GM15510 (cell line): ENCODE measurements around the gene KRTAP20-3.

ENCODE experiments used
- POLR2A ChIP-seq: IDR thresholded peaks from 3 replicates; pipeline ENCODE4 v1.6.1; 2011; ENCODE audit warnings: borderline replicate concordance; ENCODE audit not compliant: insufficient read length; ENCODE audit errors: extremely low read depth

KRTAP20-3 gene

DNA sequence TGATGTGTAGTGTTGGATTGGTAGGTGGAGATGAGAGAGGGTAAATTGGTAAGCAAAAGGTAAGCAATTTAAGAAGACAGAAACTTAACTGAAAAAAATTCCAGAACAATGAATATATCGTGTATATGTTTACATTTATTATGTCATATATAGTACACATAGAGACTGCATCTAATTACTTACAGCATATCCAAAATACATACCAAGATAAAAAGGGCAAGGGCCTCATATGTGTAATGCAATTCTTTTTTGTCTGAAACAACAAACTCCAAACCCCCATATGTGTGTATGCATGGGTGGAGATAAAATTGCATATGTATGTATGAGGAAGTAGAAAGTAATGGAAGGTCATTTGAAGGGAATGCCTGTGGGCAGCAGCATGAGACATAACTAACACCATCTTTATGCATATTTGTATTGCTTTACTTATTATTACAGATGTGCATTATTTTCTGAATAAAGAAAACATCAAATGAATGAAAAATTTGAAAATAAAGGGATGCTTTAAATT, 4.3 kb downstream of the KRTAP20-3 start:
- no peak for TF ChIP-seq POLR2A

DNA sequence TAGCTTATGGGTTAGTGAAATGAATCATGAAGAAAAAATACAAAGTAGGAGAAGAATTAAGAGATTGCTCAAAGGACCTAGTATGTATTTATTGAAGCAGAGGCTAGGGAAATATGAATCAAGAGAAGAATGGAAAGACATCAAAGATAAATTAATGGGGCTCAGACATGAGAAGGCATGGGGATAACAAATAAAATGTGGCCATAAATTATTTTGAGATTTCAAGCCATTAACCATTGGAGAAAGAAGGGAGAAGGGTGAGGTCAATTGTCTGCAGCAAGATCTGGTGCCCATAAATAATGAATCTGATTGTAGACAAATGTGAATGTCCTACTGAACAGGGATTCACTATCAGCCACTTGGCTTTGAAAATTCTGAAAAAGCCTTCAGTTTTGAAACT, 10.2 kb downstream of the KRTAP20-3 start:
- no peak for TF ChIP-seq POLR2A

DNA sequence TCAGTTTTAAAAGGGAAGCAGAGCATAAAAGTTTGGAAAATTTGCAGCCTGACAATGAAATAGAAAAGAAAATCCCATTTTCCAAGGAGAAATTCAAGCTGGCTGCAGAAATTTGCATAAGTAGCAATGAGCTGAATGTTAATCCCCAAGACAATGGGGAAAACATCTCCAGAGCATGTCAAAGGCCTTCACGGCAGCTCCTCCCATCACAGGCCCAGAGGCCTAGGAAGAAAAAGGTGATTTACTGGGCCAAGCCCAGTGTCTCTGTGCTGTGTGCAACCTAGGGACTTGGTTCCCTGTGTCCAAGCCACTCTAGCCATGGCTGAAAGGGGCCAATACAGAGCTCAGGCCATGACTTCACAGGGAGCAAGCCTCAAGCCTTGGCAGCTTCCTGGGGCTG, 26.1 kb downstream of the KRTAP20-3 start:
- TF ChIP-seq POLR2A, result no peak

DNA sequence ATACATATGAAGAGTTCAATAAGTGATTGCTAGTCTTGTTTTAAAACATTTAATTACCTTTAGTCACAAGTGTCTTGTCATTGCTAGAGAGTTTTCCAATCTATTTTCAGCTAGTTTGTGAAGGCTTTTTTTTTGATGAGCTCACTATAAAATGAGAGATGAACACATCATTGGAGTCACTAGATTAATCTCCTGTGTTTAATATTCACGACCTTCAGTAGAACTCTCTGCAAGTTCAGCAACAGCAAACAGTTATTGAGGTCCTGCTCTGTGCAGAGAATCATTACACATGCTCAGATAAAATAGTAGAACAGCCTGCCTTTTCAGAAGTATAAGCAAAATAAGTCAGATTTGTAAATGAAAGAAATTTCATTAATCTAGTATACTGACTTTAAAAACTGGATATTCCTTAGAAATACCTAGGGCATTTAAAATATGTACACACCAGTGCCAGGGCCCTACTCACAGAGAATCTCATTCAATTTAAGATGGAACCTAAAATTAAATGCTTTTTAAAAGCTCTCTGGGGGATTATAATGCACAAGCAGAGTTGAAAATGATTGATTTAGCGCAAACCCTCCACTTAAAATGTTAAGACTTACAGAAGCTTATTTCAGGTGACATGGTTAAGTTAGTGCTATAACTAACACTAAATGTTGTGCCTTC, 30.5 kb downstream of the KRTAP20-3 start:
- TF ChIP-seq POLR2A, result no peak

DNA sequence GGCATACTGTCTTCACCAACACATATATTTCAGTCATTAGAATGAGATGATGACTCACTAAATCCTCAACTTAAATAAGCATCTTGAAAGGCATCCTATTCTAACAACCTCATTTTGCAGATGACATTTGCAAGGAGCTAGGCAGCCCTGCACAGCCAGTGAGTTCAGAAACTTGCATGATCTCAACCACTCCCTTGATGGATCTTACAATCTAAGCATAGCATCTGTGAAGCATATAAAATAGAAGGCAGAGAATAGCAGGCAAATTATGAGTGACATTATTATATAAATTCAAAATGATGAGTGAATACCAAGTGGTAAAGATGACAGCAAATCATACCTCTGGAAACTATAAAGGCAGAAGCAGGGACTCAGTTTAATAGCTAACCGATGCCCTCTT, 31.6 kb downstream of the KRTAP20-3 start:
- TF ChIP-seq POLR2A, result no peak

DNA sequence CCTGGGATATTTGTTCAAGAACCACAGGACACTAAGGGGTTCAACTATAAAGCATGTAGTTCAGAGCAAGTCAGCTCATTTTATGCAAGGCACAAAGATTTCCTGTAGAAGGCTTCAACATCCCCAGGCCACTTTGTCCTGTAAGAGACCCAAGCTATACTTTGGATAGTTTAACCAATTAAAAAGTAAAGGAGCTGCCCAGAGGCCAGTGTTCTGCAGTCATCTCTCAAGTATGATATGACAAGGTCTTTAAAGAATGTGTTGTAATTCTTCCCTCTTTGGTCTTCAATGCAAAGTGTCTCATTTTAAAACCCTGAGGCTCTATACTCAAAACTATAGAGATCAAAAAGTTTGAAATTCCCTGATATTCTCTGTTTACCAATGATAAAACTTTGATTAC, 34.1 kb downstream of the KRTAP20-3 start:
- no peak for TF ChIP-seq POLR2A

DNA sequence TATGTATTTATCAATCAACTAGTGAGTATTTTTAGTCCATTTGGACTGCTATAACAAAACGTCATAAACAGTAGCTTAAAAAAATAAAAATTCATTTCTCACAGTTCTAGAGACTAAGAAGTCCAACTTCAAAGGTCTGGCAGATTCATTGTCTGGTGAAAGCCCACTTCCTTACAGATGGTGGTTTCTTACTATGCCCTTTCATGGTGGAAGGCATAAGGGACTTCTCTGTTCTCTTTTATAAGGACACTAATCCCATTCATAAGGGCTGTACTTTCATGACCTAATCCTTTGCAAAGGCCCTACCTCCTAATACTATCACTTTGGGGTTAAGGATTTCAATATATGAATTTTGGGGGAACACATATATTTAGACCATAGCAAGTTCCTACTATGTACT, 37.9 kb downstream of the KRTAP20-3 start:
- no peak for TF ChIP-seq POLR2A

DNA sequence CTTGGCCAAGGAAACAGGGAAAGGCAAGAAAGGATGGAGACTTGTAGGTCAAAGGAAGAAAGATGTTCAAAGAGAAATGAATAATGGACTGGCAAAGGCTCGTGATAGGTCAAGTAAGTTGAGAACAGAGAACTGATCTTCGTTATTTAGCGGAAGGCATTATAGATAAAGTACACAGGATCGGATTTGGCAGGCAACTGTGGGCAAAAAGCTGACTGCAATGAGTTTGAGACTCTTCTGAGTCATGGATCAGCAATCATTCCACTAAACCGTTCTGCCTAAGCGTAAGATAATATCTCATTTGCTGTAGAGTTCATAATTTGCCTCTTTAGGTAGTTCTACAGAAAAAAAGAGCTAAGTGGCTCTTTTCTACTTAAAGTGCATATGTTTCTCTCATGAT, 41.8 kb downstream of the KRTAP20-3 start:
- no peak for TF ChIP-seq POLR2A

DNA sequence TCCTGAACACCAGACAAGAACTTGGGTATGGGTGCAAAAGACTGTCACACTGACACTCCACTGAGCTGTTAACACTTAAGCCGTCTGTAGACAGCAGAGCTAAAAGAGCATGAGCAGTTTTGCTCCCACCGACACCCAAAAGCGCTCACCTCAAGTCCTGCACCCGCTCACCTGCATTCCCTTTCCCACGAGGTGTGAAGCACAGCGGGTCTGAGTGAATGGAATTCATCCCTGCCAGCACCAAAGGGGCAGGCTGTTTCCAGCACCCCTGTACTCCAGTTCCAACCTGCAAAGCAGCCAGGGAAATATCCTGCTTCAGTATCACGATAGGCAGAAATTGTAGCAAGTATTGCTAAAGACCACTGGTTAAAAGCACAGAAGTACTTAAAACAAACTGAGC, 47.2 kb downstream of the KRTAP20-3 start:
- TF ChIP-seq POLR2A, result no peak
